DMS79 (cell line): ENCODE data around the gene LIN28B.
"Not testable (repeated sequence)": the region's sequence is repeated elsewhere in the genome, so short reads cannot be mapped to it uniquely, and the experiment has no call there.

Experiments
- DNase-seq: peaks from one replicate; lab custom pipeline; 2025; lab: John Stamatoyannopoulos, UW

The LIN28B gene

DNA sequence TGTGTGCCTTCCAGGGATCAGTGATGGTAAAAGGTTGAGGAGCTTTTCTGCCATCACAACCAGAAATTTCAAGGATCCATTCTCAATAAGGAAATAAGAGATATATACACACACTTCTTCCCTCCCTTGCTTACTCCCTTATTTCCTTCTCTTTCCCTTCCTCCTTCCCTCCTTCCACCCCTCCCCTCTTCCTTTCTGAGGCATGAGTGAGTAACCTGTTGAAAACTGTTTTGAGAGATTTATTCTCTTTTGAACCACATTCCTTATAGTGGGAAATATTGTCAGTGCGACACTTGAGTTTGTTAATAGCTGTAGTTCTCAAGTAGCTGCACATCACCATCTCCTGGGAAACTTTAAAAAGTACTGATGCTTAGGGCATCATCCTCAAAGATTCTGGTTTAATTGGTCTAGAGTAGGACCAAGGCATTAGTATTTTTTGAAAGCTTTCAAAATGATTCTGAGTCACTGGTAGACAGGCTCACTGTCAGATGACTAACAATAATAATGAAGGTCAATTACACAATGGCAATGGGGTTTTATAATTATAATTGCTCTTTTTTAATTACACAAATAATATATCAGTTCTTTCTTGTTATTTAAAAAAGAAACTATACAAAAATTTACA is 113.0 kb downstream of the LIN28B start:
- no peak for DNase-seq

DNA sequence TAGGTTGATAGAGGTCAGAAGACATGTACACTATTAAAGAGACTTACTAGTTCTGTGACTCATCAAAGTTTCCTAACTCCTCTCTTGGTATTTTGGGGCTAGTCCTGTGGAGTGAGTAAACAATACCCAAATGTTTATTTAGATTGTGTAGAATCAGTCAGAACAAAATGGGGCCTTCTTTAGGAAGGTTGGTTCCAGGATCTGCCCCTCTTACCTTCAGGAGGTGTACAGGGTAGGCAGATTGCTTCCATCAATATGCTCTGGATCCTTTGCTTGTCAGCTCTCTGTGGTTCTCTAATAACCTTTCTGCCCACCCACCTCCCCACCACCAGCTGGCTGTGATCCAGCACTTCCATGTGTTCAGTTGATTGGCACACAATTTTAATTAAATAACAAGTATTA is 115.9 kb downstream of the LIN28B start:
- DNase-seq: no peak

DNA sequence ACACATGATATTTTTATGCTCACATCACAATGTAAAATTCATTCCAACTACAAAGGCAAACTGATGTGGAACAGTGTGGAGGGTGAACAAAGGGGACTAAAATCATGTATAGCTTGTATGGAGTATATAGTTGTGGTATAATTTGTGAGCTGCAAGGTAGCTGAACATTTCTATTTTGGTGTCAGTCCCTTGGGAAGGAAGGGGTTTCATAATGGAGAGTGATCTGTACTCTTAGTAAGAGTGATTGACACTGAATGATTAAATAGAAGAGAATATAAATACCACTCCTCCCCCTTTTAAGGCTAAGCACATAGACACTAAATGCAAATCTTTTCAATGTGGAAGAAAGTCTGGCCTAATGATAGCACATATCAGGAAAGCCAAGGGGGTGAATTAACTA is 118.3 kb downstream of the LIN28B start:
- no peak for DNase-seq

DNA sequence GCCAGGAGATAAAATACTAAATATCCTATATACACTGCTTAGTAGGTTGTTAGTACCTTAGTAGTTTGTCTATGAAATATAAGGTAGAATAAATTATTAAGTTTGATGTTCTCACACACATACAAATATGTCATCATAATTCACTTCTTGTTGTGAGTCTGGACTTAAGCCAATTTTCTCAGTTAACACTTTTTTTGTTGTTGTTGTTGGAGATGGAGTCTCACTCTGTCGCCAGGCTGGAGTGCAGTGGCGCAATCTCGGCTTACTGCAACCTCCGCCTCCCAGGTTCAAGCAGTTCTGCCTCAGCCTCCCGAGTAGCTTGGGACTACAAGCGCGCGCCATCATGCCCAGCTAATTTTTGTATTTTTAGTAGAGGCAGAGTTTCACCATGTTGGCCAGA is 119.5 kb downstream of the LIN28B start:
- not testable (repeated sequence) for DNase-seq

DNA sequence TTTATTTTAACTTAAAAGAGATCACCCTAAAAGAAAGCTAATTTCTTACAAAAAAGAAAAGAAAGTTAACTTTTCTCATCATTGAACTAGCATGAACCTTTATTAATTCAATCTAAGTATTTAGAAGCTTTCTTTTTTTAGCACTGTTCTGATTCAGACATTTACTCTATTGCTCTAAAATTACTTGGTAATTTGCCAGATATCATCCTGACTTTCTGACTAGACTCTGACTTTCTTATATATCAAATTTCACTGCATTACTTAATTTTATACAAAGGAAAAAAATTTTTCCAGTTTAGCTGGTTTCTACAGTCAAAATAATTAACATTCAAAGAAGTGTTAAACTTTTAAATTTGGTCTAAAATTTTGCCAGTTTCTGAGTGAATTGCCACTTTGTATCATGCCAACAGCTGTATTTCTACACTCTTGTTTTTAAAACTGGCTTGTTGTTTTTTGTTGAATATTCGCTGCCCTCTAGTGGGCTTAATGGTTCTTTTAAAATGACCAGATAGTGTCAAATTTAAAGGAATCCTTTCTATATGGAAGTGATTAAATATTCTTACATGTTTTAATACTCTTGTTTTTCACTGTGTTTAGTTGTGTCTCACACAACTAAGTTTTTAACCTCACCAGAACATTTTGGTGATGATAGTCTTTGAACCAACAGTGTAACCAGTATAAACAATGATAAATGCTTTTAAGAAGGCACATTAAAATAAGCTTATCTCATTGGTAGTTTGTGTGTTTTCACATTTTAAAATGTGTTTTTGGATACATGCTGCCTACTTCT is 120.9 kb downstream of the LIN28B start:
- DNase-seq: no peak

DNA sequence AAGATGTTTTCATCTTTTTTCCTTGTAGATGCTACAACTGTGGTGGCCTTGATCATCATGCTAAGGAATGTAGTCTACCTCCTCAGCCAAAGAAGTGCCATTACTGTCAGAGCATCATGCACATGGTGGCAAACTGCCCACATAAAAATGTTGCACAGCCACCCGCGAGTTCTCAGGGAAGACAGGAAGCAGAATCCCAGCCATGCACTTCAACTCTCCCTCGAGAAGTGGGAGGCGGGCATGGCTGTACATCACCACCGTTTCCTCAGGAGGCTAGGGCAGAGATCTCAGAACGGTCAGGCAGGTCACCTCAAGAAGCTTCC is 121.4 kb downstream of the LIN28B start:
- no peak for DNase-seq

DNA sequence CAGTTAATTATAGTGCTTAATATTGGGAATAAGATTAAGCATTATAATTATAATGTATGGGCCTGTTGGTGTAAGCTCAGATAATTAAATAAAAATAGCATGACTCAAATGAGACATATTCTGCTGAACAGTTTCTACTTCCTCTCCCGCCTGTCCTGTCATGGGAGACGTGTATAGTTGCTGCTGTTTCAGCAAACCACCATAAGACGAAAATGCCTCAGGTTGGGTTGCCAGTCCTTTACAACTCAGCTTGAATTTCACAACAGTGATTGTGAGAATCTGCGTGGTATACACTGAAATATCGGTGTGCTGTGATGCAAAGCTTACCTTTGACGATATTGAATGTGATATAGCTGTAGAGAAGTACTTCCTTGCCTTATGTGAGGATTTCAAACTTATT is 123.4 kb downstream of the LIN28B start:
- DNase-seq: no peak

DNA sequence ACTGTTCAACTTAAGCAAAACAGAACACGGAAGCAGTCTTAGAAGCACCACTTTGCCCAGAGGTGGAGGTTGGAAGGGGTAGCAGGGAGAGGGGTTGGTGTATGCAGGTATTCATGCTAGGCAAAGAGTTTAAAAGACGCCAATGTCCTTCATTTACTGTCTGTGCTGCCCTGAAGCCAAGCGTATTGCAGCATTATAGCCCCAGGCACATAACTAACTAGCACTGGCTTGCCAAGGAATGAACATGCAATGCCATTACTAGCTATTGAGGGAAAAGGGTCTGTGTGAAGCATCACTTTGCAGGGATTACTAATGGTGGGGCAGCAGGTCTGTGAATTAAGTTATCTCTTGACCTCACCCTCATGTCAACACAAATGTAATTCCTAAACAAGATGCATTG is 124.8 kb downstream of the LIN28B start:
- not testable (repeated sequence) for DNase-seq

DNA sequence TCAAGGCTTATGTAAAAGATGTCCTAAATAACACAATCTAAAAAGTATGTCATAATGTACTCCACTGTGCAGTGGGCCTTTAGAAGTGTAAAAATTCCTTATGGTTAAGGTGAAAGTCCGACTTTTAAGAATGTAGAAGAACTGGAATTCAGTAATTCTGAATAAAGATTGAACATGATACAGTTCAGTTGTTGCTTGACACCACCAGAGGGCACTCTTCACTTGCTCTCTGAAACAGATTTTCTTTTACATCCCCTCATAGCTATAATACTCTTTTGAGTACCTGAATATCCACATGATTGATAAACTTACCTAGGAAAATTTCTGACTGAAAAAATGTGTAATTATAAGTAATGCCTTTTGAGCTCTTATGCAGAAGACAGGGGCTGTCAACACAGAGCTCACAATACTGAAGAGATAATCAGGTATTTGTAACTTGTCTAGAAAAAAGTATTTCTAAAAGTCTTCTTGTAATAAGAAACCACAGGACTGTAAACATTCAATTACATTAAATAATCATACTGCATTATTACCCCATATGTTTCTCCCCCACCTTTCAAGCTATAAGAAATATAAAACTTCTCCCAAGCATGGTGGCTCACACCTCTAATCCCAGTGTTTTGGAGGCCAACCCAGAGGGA is 130.8 kb downstream of the LIN28B start:
- DNase-seq: peak; percentile 11

DNA sequence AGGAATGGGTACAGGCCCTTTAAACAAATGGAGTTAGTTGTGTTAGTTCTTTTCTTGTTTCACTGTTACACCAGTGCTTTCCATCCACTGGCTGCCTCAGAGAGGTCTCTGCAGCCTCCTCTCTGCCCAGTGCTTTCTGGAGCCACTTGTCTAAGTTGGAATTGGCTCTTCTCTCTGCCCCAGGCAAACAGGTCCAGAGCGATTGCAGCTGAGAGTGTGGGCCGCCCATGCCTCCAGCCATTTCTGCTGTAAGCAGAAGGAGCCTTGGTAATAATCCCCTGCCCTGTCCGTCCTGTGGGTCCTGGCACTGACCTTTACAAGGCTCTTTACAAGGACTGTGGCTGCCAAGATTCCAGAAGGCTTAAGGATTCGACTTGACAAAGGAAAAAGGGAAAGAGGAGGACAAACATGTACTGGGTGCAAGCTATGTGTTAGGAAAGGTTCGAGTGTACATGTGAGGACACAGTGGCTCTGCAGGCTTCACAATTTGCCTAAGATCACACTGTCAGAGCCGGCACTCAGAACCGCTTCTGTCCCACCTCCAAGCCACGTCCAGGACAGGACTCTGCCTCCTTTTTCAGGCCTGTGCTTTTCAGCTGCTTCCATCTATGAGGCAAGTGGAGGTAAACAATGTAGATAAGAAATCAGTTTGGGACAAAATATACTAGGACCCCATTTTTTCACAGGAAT is 134.4 kb downstream of the LIN28B start:
- DNase-seq: no peak

DNA sequence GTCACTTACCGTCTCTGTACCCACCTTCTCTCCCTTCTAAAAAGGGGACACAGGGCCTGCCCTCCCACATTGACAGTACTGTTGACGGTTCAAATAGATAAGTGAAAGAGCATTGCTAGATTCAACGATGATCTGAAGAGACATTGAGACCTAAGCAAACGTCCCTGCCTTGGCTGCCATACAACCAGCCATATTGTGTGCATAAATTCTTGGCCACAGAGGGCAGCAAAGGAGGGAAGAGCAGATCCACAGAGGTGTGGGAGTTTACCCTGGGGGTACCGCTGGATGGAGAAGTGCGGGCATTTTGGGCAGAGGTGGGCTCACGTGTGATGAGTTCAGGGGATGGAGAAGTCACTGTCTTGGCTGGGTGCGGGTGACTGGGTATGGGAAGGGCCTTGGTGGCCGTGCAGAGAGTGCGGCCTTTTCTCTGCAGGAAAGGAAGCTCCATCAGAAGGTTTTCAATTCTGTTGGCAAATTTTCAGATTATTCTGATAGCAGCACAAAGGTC is 137.3 kb downstream of the LIN28B start:
- no peak for DNase-seq

DNA sequence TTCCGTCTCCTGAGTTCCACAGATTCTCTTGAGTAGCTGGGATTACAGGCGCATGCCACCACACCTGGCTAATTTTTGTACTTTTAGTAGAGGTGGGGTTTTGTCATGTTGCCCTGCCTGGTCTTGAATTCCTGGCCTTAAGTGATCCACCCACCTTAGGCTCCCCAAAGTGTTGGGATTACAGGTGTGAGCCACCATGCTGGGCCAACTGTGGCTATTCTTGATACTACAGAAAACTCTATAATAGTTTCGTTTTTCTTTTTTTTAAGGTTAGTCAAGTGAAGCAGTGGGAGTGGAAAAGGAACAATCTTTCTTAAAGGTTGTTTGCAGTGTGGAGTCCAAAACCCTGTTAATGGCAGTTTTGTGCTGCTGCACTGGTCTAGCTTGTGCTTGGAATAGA is 138.2 kb downstream of the LIN28B start:
- DNase-seq: no peak

DNA sequence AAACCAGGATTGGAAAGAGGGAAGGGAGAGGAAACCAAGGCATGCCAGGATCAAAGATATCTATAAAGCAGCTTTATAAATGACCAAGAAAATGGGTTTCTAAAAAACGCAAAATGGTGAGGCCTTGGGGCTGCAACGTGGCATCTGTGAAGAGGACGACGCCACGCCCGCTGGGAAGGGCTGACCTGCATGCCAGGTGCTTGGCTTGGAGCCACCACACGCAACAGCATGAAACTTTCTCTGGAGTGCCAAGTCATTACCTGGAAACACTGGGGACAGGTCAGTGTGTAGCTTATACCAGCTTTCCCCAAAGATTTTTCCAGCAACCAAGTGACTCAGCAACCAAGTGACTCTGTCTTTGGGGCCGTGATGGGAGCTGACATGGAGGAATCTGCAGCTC is 140.4 kb downstream of the LIN28B start:
- no peak for DNase-seq

DNA sequence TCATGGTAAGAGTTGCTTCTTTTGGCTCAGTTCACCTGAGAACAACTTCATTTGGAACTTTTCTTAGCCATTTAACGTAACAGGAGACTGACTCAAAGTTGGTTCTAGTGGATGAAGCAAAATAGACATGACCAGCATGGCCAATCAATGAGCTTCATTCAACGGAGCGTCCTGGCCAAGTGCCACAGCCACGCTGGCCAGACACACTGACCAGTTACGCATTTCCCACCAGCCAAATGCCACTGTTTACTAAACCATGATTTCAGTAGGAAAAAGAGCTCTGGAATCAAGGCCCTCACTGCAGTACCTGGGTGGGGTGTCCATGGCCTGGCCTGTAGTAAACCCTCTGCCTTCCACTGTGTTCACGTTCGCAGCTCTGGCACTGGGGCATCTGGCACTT is 142.5 kb downstream of the LIN28B start:
- DNase-seq: no peak

DNA sequence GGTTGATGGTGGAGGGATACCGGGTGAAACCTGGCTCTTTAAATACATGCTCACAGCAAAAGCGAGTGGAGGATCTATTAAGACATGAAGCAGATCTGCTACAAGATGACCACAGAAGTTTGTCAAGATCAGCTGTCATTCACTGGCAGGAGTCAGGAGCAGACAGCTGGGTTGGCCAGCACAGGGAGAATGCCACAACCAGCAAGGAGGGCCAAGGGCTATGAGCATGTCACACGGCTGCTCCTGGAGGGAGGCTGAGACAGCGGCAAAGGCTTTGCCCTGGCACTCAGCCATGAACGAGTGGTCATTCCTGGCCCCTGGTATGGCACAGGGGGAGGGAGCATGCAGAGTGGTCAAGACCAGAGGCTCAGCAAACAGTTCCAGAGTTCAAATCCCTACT is 145.3 kb downstream of the LIN28B start:
- DNase-seq: no peak

DNA sequence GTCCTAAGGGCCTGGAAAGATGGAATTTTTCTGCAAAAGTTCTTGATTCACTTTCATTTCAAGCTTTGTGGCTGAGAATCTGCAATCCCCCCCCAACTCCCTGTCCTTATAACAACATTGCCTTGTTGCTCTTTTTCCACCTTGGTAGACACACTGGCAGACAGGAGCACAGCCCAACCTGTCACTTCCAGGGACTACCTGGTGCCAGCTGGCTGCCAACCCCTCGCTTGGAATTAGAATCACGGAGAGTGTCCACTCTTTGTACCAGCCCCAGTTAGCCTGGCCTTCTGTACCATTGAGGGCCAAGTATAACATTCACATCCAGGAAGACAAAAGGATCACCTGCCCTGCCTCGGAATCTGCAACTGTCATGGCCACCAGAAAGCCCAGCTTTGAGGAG is 148.2 kb downstream of the LIN28B start:
- no peak for DNase-seq

DNA sequence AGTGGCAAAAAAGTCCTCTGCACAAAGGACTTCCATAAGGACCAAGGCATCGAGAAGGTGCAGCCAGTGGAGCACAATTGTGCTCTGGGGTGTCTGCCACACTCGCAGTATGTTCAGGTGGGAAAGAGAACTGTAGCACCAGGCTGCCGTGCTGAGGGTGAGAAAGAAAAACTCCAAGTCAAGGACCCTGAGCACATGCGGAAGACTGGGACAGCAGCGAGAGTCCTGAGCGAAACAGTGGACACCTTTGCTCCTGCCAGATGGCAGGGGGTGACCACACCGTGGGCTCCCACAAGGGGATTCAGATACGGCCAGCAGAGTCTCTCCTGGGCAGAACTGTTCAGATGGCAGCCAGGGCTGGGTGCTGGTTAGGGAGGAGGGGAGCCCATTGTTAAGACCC is 149.4 kb downstream of the LIN28B start:
- no peak for DNase-seq

DNA sequence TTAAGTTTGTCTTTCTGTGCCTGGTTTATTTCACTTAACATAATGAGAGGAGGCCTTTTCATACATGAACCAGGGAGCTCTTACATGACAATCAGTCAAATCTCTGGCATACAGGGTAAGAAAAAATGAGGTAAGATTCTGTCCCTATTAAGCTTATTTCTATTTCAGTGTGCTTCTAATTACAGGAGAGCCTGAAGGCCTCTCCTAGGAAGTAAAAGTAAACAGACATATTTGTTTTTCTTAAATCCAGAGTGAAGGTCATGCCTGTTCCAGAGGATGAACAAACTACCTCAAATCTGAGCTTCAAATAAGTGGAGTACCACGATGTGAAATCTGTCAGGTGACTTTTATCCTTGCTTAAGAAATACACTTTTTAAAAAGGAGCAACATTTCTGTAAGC is 150.3 kb downstream of the LIN28B start:
- DNase-seq: no peak

DNA sequence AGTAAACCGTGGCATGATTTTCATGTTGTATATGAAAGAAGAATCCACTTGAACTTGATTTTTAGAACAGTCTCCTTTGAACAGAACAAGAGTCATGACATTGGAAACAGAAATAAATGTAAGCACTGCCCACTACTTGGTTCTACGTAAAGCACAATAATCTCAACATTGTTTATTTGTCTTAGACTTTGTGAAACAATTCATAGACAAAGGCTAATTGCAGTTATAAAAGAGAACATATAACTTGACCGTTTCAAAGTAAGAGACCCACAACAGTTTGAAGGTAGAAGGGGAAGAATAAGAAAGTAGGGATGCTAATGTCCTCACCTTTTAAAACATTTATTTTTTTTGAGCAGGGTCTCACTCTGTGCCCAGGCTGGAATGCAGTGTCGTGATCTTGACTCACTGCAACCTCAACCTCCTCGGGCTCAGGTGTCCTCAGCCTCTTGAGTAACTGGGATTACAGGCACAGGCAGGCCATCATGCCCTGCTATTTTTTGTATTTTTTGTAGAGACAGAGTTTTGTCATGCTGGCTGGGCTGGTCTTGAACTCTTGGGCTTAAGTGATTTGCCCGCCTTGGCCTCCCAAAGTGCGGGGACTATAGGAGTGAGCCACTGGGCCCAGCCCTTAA is 151.8 kb downstream of the LIN28B start:
- no peak for DNase-seq

DNA sequence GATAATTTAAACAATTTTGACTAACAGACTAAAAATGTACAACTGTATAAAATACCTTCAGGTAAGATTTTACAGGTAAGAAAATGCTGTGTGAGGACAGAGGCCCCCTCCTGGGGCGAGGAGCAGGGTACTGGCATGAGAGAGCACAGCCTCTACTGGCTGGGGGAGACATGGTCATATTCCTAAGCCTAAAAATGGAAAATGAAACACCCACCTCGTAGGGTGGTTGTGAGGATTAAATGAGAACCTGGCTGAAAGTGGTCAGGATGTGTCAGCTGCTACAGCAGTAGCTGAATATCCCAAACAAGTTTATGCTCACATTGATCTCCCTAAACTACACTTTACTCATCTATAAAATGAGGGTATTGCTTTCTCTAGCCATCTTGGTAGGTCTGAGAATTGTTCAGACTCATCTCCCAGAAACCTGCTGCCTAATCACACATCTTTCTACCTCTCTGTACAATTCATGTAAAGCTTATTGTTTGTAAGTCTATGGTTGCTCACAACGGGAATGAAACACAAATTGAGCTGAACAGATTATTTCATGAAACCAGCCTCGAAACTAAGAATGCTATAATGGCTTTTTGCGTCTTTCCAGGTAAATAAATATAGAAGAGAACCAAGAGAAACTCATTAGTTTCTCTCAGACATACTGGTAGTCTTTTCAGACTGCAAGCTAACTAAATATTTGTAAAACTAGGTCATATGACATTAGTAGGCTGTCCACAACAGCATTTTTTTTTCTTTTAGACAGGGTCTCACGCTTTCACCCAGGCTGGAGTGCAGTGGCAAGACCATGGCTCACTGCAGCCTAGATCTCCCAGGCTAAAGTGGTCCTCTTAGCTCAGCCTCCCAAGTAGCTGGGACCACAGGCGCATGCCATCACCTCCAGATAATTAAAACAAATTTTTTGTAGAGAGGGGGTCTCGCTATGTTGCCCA is 153.3 kb downstream of the LIN28B start:
- no peak for DNase-seq

DNA sequence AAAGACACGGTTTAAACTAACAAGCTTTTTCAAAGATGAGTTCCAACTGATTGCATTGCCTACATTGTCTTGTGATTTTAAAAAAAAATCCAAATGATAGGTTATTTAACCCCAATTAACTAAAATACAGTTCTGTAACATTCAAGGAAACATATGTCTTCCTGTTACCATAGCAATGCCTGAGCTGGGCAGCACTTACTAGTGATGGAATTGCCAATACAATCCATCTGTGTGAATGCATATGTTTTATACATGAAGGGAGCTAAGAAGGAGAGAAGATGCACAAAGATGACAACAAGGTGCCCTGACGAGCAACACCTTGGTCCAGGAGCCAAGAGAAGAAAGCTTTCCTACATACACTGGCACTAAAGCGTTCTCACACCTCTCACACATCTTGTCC is 154.2 kb downstream of the LIN28B start:
- DNase-seq: no peak
